Panc1 (cell line): ENCODE data around the gene KCNJ1. TPM values are rescaled to one million over a fixed set of nuclear protein-coding genes. Genes with fewer than 3 reads are reported as not detected.

Experiments
- ATAC-seq: fragments of 200-7000 bp; cut with Tn5 transposase; 2 replicates; pipeline ENCODE4 v1.9.1; 2020; ENCODE audit warnings: mild to moderate bottlenecking, moderate library complexity
- BruUV-seq: library from RNA; stranded (reverse); fragments of 400-500 nt; replicated peaks from 2 replicates; lab custom pipeline; 2021; lab: Mats Ljungman, UMichigan
- CTCF ChIA-PET: fragments of 300-600 bp; sonication (Branson Sonifier 250); formaldehyde crosslinking; loops from one replicate; lab custom pipeline; 2022; ENCODE audit warnings: antibody characterized with exemption; lab: Charles Lee
- POLR2A ChIA-PET: fragments of 300-600 bp; sonication (Branson Sonifier 250); formaldehyde crosslinking; loops from one replicate; lab custom pipeline; 2022; ENCODE audit warnings: antibody characterized with exemption; lab: Charles Lee
- DNase-seq: peaks from one replicate; pipeline ENCODE4 v3.0.0-alpha.2; 2010; ENCODE audit warnings: low read depth, low spot score
- H3K27ac ChIP-seq: 2 replicates; pipeline ENCODE4 v1.5.1; 2011; ENCODE audit warnings: mild to moderate bottlenecking, low read length, inconsistent platforms
- H3K27me3 ChIP-seq: fragments of 200-500 bp; sonication (Bioruptor generic); 2 replicates; pipeline ENCODE4 v1.6.0; 2014; ENCODE audit warnings: low read length, inconsistent platforms; ENCODE audit not compliant: control insufficient read depth, insufficient read depth
- H3K36me3 ChIP-seq: fragments of 200-500 bp; sonication (Bioruptor generic); 2 replicates; pipeline ENCODE4 v1.5.1; 2014; ENCODE audit warnings: inconsistent platforms, mild to moderate bottlenecking, low read length, moderate library complexity; ENCODE audit not compliant: control insufficient read depth, insufficient read depth
- H3K4me1 ChIP-seq: 2 replicates; pipeline ENCODE4 v1.5.1; 2011; ENCODE audit warnings: inconsistent platforms, mild to moderate bottlenecking, low read length, moderate library complexity; ENCODE audit not compliant: control insufficient read depth, insufficient read depth
- H3K4me3 ChIP-seq, 2 experiments: 2 replicates each; pipeline ENCODE4 v1.5.1; 2011 to 2012; ENCODE audit warnings: low read depth in 2 of 2, low read length in 2 of 2, mild to moderate bottlenecking in 2 of 2, inconsistent platforms in 1 of 2, moderate library complexity in 1 of 2
- H3K9me3 ChIP-seq: fragments of 200-500 bp; sonication (Bioruptor generic); 2 replicates; pipeline ENCODE4 v1.5.1; 2014; ENCODE audit warnings: low read depth, mild to moderate bottlenecking, inconsistent platforms, low read length, moderate library complexity; ENCODE audit not compliant: control insufficient read depth, insufficient read depth
- POLR2AphosphoS5 ChIP-seq: IDR thresholded peaks from 2 replicates; pipeline ENCODE4 v1.6.1; 2012; ENCODE audit warnings: mild to moderate bottlenecking, low read depth, low read length, moderate library complexity
- SIN3A ChIP-seq: IDR thresholded peaks from 2 replicates; pipeline ENCODE4 v1.6.1; 2012; ENCODE audit warnings: low read depth, mild to moderate bottlenecking, low read length, moderate library complexity, borderline replicate concordance; ENCODE audit not compliant: insufficient read depth
- TCF7L2 ChIP-seq: IDR thresholded peaks from 2 replicates; pipeline ENCODE4 v1.6.1; 2011; ENCODE audit warnings: mild to moderate bottlenecking, low read depth, low read length, inconsistent platforms
- in situ Hi-C: cut with HindIII; loops from 2 replicates; pipeline ENCODE4 v1.10.0; 2016; ENCODE audit warnings: low sequenced_read_pairs, low pct_unique_long_range_greater_than_20kb
- intact Hi-C: fragments of 100-400 bp; cut with micrococcal nuclease; formaldehyde crosslinking; loops from one replicate; pipeline ENCODE4 v1.10.0; 2022; ENCODE audit not compliant: unreplicated experiment
- total RNA-seq: library from RNA; stranded (reverse); gene quantifications from one replicate; pipeline ENCODE4 v1.2.1, GENCODE V29; 2021; ENCODE audit not compliant: unreplicated experiment
- TF ChIP-seq, protein P1 (sequence below), 2 experiments: IDR thresholded peaks; 2 replicates each; pipeline ENCODE4 v1.6.1; 2011 to 2012; ENCODE audit warnings: low read depth in 2 of 2, control low read depth in 1 of 2, low read length in 1 of 2, mild to moderate bottlenecking in 1 of 2, moderate library complexity in 1 of 2; ENCODE audit not compliant: insufficient read depth in 1 of 2
- TF ChIP-seq, protein P2 (sequence below): fragments of 450-650 bp; IDR thresholded peaks from 2 replicates; pipeline ENCODE4 v1.5.1; 2017; ENCODE audit warnings: mild to moderate bottlenecking

KCNJ1 gene
- total RNA-seq, 1 experiment from 2014 or later, result not detected

DNA sequence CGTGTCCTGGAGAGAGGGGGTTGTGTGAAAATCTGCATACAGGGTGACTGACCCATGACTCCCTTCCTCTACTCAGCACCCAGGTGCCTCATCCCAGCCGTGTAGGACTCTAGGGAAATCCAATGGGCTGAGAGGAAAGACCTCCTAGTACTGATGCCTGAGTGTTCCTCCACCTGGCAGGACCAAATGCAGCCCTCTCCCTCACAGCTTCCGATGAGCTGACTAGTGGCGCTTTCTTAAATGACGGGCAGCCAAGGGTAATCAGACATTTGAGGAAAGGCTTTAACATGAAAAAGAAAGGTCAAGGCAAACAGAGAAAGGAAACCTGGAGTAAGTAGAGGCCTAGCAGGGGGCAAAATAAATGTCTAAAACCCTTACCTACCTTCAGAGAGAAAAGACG lies 5.0 kb upstream of the KCNJ1 start:
- Histone ChIP-seq H3K4me1 (no peaks in the 10 kb centered on the region), H3K27ac (no peak overlapping the region), H3K27me3 (peaks cover 13% of the 10 kb centered on the region), H3K4me3 (no peak overlapping the region), H3K36me3 (no peaks in the 10 kb centered on the region), H3K9me3 (no peaks in the 10 kb centered on the region)
- CTCF ChIA-PET, result no interaction called here
- DNase-seq (no peak), ATAC-seq (no peak)
- intact Hi-C loops (no loop called here), in situ Hi-C loops (no loop called here)
- BruUV-seq, result no TSS peak
- no peak for TF ChIP-seq SIN3A
- POLR2A ChIA-PET, result no interaction called here

DNA sequence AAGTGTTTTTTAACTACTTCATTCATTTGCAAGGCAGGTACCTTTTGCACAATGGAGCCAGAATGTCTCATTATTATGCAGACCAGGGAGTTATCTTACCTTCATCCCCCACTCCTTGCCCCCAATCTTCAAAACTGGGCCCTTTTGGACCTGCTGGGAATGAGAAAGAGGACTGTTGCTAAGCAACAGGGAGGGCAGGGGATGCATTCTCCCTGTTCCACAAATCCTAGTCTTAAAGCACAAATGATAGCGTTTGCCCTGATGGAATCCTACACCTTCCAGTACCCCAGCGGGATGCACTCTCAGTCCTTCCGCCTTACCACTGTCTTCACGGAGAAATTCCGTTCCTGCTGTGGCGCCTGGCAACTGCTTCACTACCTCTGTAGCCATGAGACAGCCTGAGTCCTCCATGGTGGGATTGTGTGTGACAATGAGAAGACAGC lies 4.1 kb upstream of the KCNJ1 start:
- ChIA-PET CTCF (no interaction called here), POLR2A (no interaction called here)
- in situ Hi-C loops, result no loop called here
- TF ChIP-seq TCF7L2, result no peak
- TF ChIP-seq, protein P1, sequence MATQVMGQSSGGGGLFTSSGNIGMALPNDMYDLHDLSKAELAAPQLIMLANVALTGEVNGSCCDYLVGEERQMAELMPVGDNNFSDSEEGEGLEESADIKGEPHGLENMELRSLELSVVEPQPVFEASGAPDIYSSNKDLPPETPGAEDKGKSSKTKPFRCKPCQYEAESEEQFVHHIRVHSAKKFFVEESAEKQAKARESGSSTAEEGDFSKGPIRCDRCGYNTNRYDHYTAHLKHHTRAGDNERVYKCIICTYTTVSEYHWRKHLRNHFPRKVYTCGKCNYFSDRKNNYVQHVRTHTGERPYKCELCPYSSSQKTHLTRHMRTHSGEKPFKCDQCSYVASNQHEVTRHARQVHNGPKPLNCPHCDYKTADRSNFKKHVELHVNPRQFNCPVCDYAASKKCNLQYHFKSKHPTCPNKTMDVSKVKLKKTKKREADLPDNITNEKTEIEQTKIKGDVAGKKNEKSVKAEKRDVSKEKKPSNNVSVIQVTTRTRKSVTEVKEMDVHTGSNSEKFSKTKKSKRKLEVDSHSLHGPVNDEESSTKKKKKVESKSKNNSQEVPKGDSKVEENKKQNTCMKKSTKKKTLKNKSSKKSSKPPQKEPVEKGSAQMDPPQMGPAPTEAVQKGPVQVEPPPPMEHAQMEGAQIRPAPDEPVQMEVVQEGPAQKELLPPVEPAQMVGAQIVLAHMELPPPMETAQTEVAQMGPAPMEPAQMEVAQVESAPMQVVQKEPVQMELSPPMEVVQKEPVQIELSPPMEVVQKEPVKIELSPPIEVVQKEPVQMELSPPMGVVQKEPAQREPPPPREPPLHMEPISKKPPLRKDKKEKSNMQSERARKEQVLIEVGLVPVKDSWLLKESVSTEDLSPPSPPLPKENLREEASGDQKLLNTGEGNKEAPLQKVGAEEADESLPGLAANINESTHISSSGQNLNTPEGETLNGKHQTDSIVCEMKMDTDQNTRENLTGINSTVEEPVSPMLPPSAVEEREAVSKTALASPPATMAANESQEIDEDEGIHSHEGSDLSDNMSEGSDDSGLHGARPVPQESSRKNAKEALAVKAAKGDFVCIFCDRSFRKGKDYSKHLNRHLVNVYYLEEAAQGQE (IDR thresholded peaks at IDR 0.05; ENCODE audit: insufficient read depth in 1 of 2, low read depth in 2 of 2, low read length in 1 of 2), result no peak
- no peak for TF ChIP-seq POLR2AphosphoS5
- no peak for TF ChIP-seq SIN3A
- TF ChIP-seq, protein P2, sequence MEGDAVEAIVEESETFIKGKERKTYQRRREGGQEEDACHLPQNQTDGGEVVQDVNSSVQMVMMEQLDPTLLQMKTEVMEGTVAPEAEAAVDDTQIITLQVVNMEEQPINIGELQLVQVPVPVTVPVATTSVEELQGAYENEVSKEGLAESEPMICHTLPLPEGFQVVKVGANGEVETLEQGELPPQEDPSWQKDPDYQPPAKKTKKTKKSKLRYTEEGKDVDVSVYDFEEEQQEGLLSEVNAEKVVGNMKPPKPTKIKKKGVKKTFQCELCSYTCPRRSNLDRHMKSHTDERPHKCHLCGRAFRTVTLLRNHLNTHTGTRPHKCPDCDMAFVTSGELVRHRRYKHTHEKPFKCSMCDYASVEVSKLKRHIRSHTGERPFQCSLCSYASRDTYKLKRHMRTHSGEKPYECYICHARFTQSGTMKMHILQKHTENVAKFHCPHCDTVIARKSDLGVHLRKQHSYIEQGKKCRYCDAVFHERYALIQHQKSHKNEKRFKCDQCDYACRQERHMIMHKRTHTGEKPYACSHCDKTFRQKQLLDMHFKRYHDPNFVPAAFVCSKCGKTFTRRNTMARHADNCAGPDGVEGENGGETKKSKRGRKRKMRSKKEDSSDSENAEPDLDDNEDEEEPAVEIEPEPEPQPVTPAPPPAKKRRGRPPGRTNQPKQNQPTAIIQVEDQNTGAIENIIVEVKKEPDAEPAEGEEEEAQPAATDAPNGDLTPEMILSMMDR, result no peak
- DNase-seq (no peak), ATAC-seq (no peak)
- Histone ChIP-seq H3K27me3 (peaks cover 13% of the 10 kb centered on the region), H3K4me3 (no peak overlapping the region), H3K36me3 (no peaks in the 10 kb centered on the region), H3K4me1 (no peaks in the 10 kb centered on the region), H3K27ac (no peak overlapping the region), H3K9me3 (no peaks in the 10 kb centered on the region)
- BruUV-seq, result no TSS peak
- intact Hi-C loops, result no loop called here

DNA sequence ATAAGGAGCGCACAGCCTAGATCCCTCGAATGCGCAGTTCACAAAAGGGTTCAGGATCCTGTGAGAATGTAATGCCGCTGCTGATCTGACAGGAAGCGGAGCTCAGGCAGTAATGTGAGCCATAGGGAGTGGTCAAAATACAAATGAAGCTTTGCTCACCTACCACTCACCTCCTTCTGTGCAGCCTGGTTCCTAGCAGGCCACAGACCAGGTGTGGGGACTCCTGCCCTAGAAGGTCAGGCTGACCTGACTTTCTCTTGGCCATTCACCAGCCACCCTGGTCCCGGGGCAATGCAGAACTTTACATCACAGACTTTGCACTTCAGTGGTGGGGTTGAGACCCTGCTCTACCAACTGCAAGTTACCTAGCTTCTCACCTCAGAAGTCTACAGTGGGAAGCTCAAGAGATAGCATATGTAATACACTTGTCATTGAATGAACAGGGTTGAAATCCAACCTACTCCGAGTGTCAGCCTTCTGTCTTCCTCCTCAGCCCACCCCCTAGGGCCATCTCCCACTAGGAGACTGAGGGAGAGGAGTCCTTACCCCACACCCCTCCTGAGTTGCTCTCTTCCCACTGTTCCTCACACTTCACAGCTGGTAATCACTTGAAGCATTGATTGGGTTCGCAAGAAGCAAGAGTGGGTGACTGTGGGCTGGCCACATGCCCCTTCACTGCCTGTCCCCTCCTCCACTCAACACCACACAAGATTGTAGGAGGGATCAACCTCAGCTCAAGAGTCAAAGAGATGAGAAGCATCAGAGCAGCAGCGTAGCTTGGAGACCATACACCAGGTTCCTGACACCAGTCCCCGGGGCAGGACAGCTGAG lies 2.0 kb upstream of the KCNJ1 start:
- no peaks in the 10 kb centered on the region for H3K4me1 ChIP-seq
- ChIA-PET POLR2A (no interaction called here), CTCF (interaction anchor here (0.6 kb wide), 1 partner anchor 17 kb away, joined by 3 read pairs; no protein-coding TSS in a partner anchor)
- in situ Hi-C loops (no loop called here), intact Hi-C loops (no loop called here)
- H3K27ac ChIP-seq, result no peak overlapping the region
- H3K27me3 ChIP-seq, result peaks cover 5% of the 10 kb centered on the region; the same call in 1 of the 2 replicates
- H3K36me3 ChIP-seq, result no peaks in the 10 kb centered on the region
- no peaks in the 10 kb centered on the region for H3K9me3 ChIP-seq
- TF ChIP-seq, protein P2, result no peak
- TF ChIP-seq SIN3A (no peak), TCF7L2 (no peak)
- TF ChIP-seq, protein P1 (IDR thresholded peaks at IDR 0.05; ENCODE audit: insufficient read depth in 1 of 2, low read depth in 2 of 2, low read length in 1 of 2), result no peak
- H3K4me3 ChIP-seq, result no peak overlapping the region
- peak; percentile 56 for ATAC-seq
- no peak for DNase-seq
- no TSS peak for BruUV-seq
